GM21786 (cell line): Measurements from ENCODE around the gene XRCC3.

Experiments used
- ATAC-seq: cut with Tn5 transposase; IDR thresholded peaks from one replicate; pipeline ENCODE4 v1.9.1; 2021; ENCODE audit not compliant: unreplicated experiment

Gene XRCC3

GRCh38 chr14:103727313-103727980 is 12.2 kb upstream of the XRCC3 start:
- no peak for ATAC-seq

DNA sequence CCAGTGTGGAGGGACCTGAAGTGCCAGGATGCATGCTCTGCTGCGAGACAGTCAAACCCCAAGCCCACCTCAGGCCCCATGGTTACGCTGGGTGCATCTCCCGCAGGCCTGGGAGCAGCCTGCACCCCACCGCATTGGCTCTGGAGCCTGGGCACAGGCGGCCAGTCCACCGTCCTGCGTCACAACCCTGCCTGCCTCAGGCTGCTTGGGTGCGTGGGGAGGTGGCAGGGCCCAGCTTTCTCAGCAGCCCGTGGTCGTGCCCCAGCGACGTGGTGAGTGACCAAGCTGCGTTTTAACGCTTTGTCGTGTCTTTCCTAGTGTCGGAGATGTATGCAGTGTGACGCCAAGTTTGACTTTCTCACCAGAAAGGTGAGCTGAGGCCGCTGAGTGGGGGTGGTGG is 11.2 kb upstream of the XRCC3 start:
- no peak for ATAC-seq

- ATAC-seq = no peak
Measured at GRCh38 chr14:103725739-103726395, 10.6 kb upstream of the XRCC3 start.

DNA sequence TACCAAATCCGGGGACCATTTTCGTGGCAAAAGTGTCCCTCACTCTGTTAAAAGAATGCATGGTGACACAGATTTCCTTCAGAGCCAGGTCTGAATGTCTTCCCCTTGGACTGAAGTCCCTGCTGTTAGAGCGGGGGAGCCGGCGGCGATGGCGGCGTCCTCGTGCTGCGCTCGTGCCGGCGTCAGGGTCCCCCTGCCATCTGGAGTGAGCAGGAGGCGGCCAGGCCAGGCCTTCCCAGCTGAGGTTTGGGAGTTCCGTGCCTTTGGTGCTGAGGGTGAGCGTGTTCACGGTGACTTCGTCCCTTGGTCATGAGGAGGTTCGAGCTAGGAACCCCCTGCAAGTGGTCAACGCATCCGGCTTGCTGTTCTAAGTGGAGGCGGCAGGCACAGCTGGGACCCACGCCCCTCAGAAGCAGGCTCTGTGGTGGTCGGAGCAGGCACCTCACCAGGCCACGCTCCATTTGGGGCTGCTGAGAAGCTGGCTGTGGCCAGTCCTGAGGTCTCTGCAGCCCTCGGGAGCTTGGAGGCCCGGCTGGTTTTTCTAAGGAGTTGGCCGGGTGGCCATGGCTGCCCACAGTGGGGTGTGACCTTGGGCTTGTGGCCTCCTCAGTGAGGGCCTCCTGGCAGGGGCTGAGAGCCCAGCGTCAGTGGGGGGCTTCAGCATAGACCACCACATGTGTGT is 9.9 kb upstream of the XRCC3 start:
- no peak for ATAC-seq

DNA sequence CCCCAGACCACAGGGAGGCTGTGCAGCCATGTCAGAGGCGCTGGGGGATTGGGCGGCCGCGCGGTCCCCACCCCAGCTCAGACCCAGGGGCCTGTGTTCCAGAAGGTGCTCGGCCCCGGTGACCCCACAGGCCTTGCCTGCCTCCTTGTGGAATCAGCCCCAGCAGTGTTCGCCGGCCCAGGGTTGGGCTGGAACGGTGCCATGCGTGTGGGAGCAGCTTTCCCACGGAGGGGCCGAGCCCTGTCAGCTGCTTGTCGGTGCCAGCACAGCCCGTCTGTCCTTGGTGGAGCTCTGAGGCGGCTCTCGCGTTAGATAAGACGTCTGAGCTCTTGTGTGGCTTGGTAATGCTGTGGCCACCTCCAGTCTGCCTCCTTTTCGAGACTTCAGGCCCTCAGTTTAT is 8.9 kb upstream of the XRCC3 start:
- ATAC-seq = no peak

- no peak for ATAC-seq
Measured at GRCh38 chr14:103723748-103724081, 8.5 kb upstream of the XRCC3 start.

GRCh38 chr14:103721334-103722120 is 6.3 kb upstream of the XRCC3 start:
- ATAC-seq = no peak

DNA sequence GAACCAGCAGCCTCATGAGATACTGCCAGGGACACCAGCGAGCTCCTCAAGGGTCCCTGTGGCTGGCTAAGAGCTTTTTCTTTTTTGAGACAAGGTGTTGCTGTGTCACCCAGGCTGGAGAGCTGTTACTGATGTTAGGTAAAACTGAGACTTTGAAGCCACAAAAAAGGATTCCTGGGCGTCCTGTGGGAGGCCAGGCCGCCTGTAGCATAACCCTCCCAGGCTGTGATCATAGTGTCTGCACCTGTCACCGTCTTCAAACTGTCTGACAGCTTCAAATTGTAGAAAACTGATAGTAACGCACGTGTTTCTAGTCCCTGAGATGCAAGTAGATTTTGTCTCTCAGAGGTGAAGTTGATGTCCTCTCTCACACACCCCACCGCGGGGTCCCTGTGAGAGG is 4.5 kb upstream of the XRCC3 start:
- no peak for ATAC-seq

GRCh38 chr14:103718572-103718971 is 3.3 kb upstream of the XRCC3 start:
- ATAC-seq = no peak

DNA sequence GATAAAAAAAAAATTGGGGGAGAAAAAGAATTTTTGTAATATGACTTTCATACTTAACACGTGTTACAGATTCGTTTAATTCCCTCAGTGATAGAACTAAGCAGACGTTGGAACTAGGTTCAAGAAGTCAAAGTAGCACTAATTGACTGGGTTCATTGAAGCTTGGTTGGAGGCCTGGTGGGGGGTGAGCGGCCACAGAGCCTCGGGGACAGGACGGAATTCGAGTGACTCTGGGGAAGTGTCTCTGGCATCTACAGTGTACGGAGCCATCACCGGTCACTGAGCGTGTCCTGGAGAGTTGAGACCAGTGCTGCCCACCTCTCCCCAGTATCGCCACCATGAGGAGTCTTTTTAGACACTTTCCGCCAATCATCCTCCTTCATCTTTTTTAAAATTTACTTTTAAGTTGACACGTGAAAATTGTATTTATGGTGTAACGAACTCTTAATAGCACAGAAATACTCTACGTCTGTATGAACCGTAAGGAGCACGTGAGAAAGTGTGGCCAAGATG is 1.7 kb upstream of the XRCC3 start:
- ATAC-seq = no peak

- no peak for ATAC-seq
Measured at GRCh38 chr14:103716091-103716801, 995 bp upstream of the XRCC3 start.

- ATAC-seq = no peak
Measured at GRCh38 chr14:103714063-103714724, 1.1 kb downstream of the XRCC3 start.

- ATAC-seq = no peak
Measured at GRCh38 chr14:103713304-103714062, 1.8 kb downstream of the XRCC3 start.

DNA sequence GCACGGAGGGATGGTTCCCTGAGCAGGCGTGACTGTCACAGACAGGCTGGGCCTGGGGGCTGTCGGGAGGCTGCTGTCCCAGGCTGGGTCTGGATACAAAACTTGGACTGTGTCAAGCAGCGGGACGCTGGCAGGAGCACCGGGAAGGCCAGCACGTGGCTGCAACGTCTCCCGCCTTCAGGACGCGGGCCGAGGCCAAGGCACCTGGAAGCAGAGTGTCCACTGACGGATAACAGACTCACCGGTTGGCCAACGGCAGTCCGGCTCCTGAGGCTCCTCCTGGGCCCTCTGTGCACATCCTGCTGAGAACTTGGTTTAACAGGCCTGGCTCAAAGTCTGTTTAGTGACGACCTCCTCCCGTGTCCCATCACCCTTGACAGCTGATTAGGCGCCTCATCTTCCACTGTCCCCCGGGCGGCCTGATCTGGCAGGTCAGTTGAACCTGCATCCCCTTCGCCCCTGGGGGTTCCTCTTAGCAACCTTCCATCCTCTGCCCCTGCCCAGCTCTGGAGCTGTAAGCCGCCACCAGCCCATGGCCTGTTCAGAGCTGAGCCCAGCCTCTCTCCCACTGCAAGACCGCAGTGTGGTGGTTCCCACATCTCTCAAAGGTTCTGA is 2.5 kb downstream of the XRCC3 start:
- no peak for ATAC-seq

GRCh38 chr14:103711516-103712431 is 3.5 kb downstream of the XRCC3 start:
- no peak for ATAC-seq

GRCh38 chr14:103710771-103711377 is 4.4 kb downstream of the XRCC3 start:
- no peak for ATAC-seq

DNA sequence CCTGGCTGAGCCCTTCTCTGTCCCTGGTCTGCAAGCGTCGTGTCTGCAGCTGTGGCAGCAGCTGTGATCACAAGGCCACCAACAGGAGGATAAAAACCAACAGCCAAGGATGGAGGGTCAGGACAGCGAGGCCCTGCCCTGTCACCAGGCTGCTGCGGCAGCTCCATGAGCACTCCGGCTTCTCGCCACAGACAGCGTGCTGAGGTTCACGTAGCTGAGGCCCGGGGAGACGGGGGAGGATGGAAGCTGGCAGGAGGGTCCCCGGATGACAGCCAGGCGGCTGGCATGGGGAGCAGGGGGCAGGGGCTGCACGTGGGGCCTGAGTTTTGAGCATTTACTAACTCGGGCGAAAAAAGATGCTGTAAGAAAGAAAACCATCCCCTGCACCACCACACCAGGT is 5.4 kb downstream of the XRCC3 start:
- ATAC-seq = no peak

GRCh38 chr14:103708750-103709187 is 6.5 kb downstream of the XRCC3 start:
- no peak for ATAC-seq
